Activated CD8-positive, alpha-beta T cell treated with anti-CD3 and anti-CD28 coated beads, Interleukin-2, amount 10 ng/mL, durations not matched to agents 7 days and 5 days (primary cell): Measurements from ENCODE around the gene WNT3A. TPM values are rescaled to one million over a fixed set of nuclear protein-coding genes. Genes with fewer than 3 reads are reported as not detected.

ENCODE experiments used
- ATAC-seq: fragments of 150-1000 bp; cut with Tn5 transposase; one replicate; pipeline ENCODE4 v1.10.0; 2021; ENCODE audit warnings: moderate library complexity
- CTCF ChIA-PET: fragments of 350-600 bp; sonication (Branson Sonifier 250); formaldehyde crosslinking; loops from one replicate; lab custom pipeline; 2021; ENCODE audit warnings: antibody characterized with exemption; lab: Charles Lee
- POLR2A ChIA-PET: fragments of 350-600 bp; sonication (Branson Sonifier 250); formaldehyde crosslinking; loops from one replicate; lab custom pipeline; 2021; ENCODE audit warnings: antibody characterized with exemption; lab: Charles Lee
- DNase-seq: peaks from one replicate; pipeline ENCODE4 v3.0.0-alpha.2; 2020
- H3K27ac Mint-ChIP-seq: one replicate; pipeline ENCODE4 v1.8.0; 2021; ENCODE audit warnings: mild to moderate bottlenecking, mixed read lengths
- H3K27me3 Mint-ChIP-seq: one replicate; pipeline ENCODE4 v1.8.0; 2021; ENCODE audit warnings: low read depth, mixed read lengths
- H3K36me3 Mint-ChIP-seq: one replicate; pipeline ENCODE4 v1.8.0; 2021; ENCODE audit warnings: low read depth, mixed read lengths
- H3K4me1 Mint-ChIP-seq: one replicate; pipeline ENCODE4 v1.8.0; 2021; ENCODE audit warnings: low read depth, mixed read lengths
- H3K4me3 Mint-ChIP-seq: one replicate; pipeline ENCODE4 v1.8.0; 2021; ENCODE audit warnings: mild to moderate bottlenecking, mixed read lengths
- H3K9me3 Mint-ChIP-seq: one replicate; pipeline ENCODE4 v1.8.0; 2022; ENCODE audit warnings: mixed read lengths; ENCODE audit not compliant: insufficient read depth
- total RNA-seq, 2 experiments: library from RNA; stranded (reverse); gene quantifications; one replicate each; pipeline ENCODE4 v1.2.3, GENCODE V29; 2021

WNT3A gene
- total RNA-seq, 2 experiments from 2014 or later: not detected

- H3K9me3 Mint-ChIP-seq: no peaks in the 10 kb centered on the region
- DNase-seq: no peak
Observed at GRCh38 chr1:228029281-228029680, 22.5 kb downstream of the WNT3A start.

GRCh38 chr1:228030451-228031201 is 23.8 kb downstream of the WNT3A start:
- H3K27ac Mint-ChIP-seq: no peak overlapping the region

More at GRCh38 chr1:228029281-228029680, 22.5 kb downstream of the WNT3A start:
- Mint-ChIP-seq H3K27me3 (peaks cover 32% of the 10 kb centered on the region), H3K4me1 (no peaks in the 10 kb centered on the region), H3K27ac (no peak overlapping the region), H3K4me3 (no peak overlapping the region), H3K36me3 (no peaks in the 10 kb centered on the region)
- CTCF ChIA-PET: interaction anchor here (1.3 kb wide), 1 partner anchor 30 kb away, joined by 3 read pairs; no protein-coding TSS in a partner anchor
- POLR2A ChIA-PET: no interaction called here
- ATAC-seq: no peak

GRCh38 chr1:228031276-228031995 is 24.6 kb downstream of the WNT3A start:
- POLR2A ChIA-PET: no interaction called here
- H3K27me3 Mint-ChIP-seq: peaks cover 36% of the 10 kb centered on the region
- H3K36me3 Mint-ChIP-seq: no peaks in the 10 kb centered on the region
- H3K27ac Mint-ChIP-seq: no peak overlapping the region
- H3K4me1 Mint-ChIP-seq: no peaks in the 10 kb centered on the region
- CTCF ChIA-PET: no interaction called here
- H3K9me3 Mint-ChIP-seq: no peaks in the 10 kb centered on the region
- no peak overlapping the region for H3K4me3 Mint-ChIP-seq
- no peak for DNase-seq
- ATAC-seq: no peak

More at GRCh38 chr1:228030451-228031201, 23.8 kb downstream of the WNT3A start:
- Mint-ChIP-seq H3K9me3 (no peaks in the 10 kb centered on the region), H3K4me1 (no peaks in the 10 kb centered on the region), H3K36me3 (no peaks in the 10 kb centered on the region), H3K4me3 (no peak overlapping the region), H3K27me3 (peaks cover 30% of the 10 kb centered on the region)
- DNase-seq (no peak), ATAC-seq (no peak)
- ChIA-PET POLR2A (no interaction called here), CTCF (no interaction called here)

GRCh38 chr1:228032041-228032440 is 25.2 kb downstream of the WNT3A start:
- Mint-ChIP-seq H3K27me3 (peaks cover 38% of the 10 kb centered on the region), H3K4me1 (no peaks in the 10 kb centered on the region), H3K36me3 (no peaks in the 10 kb centered on the region), H3K9me3 (no peaks in the 10 kb centered on the region), H3K27ac (no peak overlapping the region), H3K4me3 (no peak overlapping the region)
- ATAC-seq (no peak), DNase-seq (no peak)
- ChIA-PET POLR2A (no interaction called here), CTCF (no interaction called here)

GRCh38 chr1:228033376-228033775 is 26.6 kb downstream of the WNT3A start:
- no peaks in the 10 kb centered on the region for H3K36me3 Mint-ChIP-seq
- ChIA-PET POLR2A (no interaction called here), CTCF (no interaction called here)

GRCh38 chr1:228034954-228035837 is 28.4 kb downstream of the WNT3A start:
- Mint-ChIP-seq H3K27ac (no peak overlapping the region), H3K4me1 (no peaks in the 10 kb centered on the region), H3K27me3 (peaks cover 33% of the 10 kb centered on the region), H3K4me3 (no peak overlapping the region), H3K9me3 (no peaks in the 10 kb centered on the region), H3K36me3 (no peaks in the 10 kb centered on the region)
- ChIA-PET POLR2A (no interaction called here), CTCF (no interaction called here)
- no peak for ATAC-seq
- DNase-seq: no peak

More at GRCh38 chr1:228033376-228033775, 26.6 kb downstream of the WNT3A start:
- H3K4me3 Mint-ChIP-seq: no peak overlapping the region
- DNase-seq (no peak), ATAC-seq (no peak)
- H3K27me3 Mint-ChIP-seq: peaks cover 32% of the 10 kb centered on the region
- no peaks in the 10 kb centered on the region for H3K4me1 Mint-ChIP-seq
- no peak overlapping the region for H3K27ac Mint-ChIP-seq
- H3K9me3 Mint-ChIP-seq: no peaks in the 10 kb centered on the region

GRCh38 chr1:228035844-228036243 is 29.0 kb downstream of the WNT3A start:
- Mint-ChIP-seq H3K27me3 (peaks cover 35% of the 10 kb centered on the region), H3K9me3 (no peaks in the 10 kb centered on the region), H3K4me1 (no peaks in the 10 kb centered on the region), H3K36me3 (no peaks in the 10 kb centered on the region), H3K27ac (no peak overlapping the region), H3K4me3 (no peak overlapping the region)
- no peak for ATAC-seq
- no peak for DNase-seq
- ChIA-PET CTCF (no interaction called here), POLR2A (no interaction called here)

GRCh38 chr1:228036701-228037231 is 30.0 kb downstream of the WNT3A start:
- Mint-ChIP-seq H3K4me3 (no peak overlapping the region), H3K4me1 (no peaks in the 10 kb centered on the region), H3K36me3 (no peaks in the 10 kb centered on the region), H3K9me3 (no peaks in the 10 kb centered on the region), H3K27ac (no peak overlapping the region), H3K27me3 (peaks cover 32% of the 10 kb centered on the region)
- ATAC-seq (no peak), DNase-seq (no peak)
- ChIA-PET CTCF (no interaction called here), POLR2A (no interaction called here)

GRCh38 chr1:228037401-228038386 is 30.9 kb downstream of the WNT3A start:
- Mint-ChIP-seq H3K36me3 (no peaks in the 10 kb centered on the region), H3K9me3 (no peaks in the 10 kb centered on the region), H3K27ac (no peak overlapping the region), H3K27me3 (peaks cover 30% of the 10 kb centered on the region), H3K4me3 (no peak overlapping the region), H3K4me1 (no peaks in the 10 kb centered on the region)
- CTCF ChIA-PET: no interaction called here
- DNase-seq: peak; percentile 39
- POLR2A ChIA-PET: no interaction called here
- ATAC-seq: peak; percentile 74

GRCh38 chr1:228038387-228039005 is 31.7 kb downstream of the WNT3A start:
- H3K36me3 Mint-ChIP-seq: no peaks in the 10 kb centered on the region

More at GRCh38 chr1:228038387-228039005, 31.7 kb downstream of the WNT3A start:
- Mint-ChIP-seq H3K4me1 (no peaks in the 10 kb centered on the region), H3K27me3 (peaks cover 23% of the 10 kb centered on the region), H3K4me3 (no peak overlapping the region), H3K9me3 (no peaks in the 10 kb centered on the region), H3K27ac (no peak overlapping the region)
- ATAC-seq (no peak), DNase-seq (no peak)
- ChIA-PET POLR2A (no interaction called here), CTCF (no interaction called here)
